Lower leg skin (tissue), 4 donors: ENCODE data around the gene TEX261. TPM values are rescaled to one million over a fixed set of nuclear protein-coding genes. Genes with fewer than 3 reads are reported as not detected.

Source experiments
- DNase-seq, 2 donors: peaks; one replicate each; pipeline ENCODE4 v3.0.0-alpha.2; 2019; ENCODE audit warnings: low spot score in 2 of 2
- H3K4me3 ChIP-seq: fragments of 200-600 bp; sonication (generic); 2 replicates; pipeline ENCODE4 v1.5.1; 2017; ENCODE audit warnings: mild to moderate bottlenecking, low read depth; ENCODE audit not compliant: poor library complexity, severe bottlenecking
- POLR2A ChIP-seq, 2 donors: fragments of 450-650 bp; IDR thresholded peaks; one replicate each; pipeline ENCODE4 v1.6.1; 2016 to 2017; ENCODE audit warnings: antibody characterized with exemption in 2 of 2, mild to moderate bottlenecking in 1 of 2, moderate library complexity in 1 of 2
- WGBS, 2 donors: methylation state at CpG; one replicate each; pipeline ENCODE4 v1.1.5; 2018; 5-methylcytosine and 5-hydroxymethylcytosine counted together
- intact Hi-C: fragments of 100-400 bp; cut with DNase I; formaldehyde crosslinking; loops from one replicate; pipeline ENCODE4 v1.15.0; 2023; ENCODE audit warnings: low total_unique reads
- total RNA-seq, 4 donors: library from RNA; depleted of rRNA; stranded (reverse); fragments of >200 nt; gene quantifications; one replicate each; pipeline ENCODE4 v1.1.0, GENCODE V29; 2016
- TF ChIP-seq, protein P1 (sequence below), 3 donors: fragments of 450-650 bp; IDR thresholded peaks; one replicate each; pipeline ENCODE4 v1.5.1; 2016; ENCODE audit warnings: antibody characterized with exemption in 3 of 3, mild to moderate bottlenecking in 3 of 3, moderate library complexity in 2 of 3

TEX261 gene
- total RNA-seq, 4 donors from 2014 or later: 12.5 to 24.9 (median 20.7) TPM

GRCh38 chr2:70962885-70963878, 31.5 kb downstream of the TEX261 start:
- TF ChIP-seq, protein P1, sequence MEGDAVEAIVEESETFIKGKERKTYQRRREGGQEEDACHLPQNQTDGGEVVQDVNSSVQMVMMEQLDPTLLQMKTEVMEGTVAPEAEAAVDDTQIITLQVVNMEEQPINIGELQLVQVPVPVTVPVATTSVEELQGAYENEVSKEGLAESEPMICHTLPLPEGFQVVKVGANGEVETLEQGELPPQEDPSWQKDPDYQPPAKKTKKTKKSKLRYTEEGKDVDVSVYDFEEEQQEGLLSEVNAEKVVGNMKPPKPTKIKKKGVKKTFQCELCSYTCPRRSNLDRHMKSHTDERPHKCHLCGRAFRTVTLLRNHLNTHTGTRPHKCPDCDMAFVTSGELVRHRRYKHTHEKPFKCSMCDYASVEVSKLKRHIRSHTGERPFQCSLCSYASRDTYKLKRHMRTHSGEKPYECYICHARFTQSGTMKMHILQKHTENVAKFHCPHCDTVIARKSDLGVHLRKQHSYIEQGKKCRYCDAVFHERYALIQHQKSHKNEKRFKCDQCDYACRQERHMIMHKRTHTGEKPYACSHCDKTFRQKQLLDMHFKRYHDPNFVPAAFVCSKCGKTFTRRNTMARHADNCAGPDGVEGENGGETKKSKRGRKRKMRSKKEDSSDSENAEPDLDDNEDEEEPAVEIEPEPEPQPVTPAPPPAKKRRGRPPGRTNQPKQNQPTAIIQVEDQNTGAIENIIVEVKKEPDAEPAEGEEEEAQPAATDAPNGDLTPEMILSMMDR (IDR thresholded peaks at IDR 0.05): no peak
- no peak for TF ChIP-seq POLR2A (IDR thresholded peaks at IDR 0.05)
- H3K4me3 ChIP-seq: no peak overlapping the region
- peak; percentile 11 to 81 for DNase-seq
- intact Hi-C loops: no loop called here
- 71 to 72% methylated on average over 18 of the region's 18 CpGs for WGBS, 2 donors

DNA sequence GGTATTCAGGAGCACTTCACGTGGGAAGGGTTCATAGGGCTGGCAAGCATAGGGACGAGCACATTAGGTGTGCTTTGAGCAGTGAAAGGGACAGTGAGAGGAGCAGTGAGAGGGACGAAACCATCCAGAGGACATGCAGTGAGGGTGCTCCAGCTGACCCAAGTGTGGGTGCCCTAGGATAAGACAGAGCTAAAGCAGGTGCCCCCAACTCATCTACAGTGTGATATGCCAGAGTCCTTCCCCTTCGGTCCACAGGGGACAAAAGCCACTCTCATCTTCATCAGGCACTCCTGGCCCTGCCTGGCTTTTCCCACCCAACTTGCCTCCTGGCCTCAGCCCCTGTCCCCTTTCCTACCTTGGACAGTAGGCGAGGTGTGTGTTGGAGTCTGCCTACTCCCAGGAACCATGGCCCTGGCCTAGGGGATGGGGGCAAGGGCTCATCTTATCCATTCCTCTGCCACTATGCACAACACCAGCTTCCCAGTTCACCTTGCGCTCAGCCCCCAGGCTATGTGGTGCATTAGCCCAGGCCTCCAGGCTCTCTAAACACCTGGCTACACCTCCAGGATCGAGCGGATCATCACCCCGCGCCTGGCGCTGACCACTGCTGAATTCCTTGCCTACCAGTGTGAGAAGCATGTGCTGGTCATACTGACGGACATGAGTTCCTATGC, 32.3 kb downstream of the TEX261 start:
- DNase-seq: peak; percentile 9 to 67
- intact Hi-C loops: no loop called here
- no peak overlapping the region for H3K4me3 ChIP-seq
- WGBS, 2 donors: 87 to 88% methylated on average over 12 of the region's 12 CpGs
- no peak for TF ChIP-seq POLR2A (IDR thresholded peaks at IDR 0.05)
- TF ChIP-seq, protein P1 (IDR thresholded peaks at IDR 0.05): no peak

DNA sequence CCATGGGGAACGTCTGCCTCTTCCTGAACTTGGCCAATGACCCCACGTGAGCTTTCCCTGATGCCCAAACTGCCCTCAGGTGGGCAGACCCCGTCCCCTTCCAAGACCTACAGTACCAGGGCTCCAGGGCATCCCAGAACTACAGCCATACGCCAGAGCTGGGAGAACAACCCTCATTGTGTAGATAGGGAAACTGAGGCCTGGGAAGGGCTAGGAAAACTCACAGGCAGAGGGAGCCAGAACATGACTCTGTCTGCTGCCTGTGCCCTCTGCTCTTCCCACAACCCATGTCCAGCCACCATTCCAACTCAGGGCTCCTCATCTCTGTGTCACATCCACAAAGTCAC, 33.1 kb downstream of the TEX261 start:
- 80 to 86% methylated on average over 4 of the region's 4 CpGs for WGBS, 2 donors
- no peak overlapping the region for H3K4me3 ChIP-seq
- peak in 1 of 2 donors; percentile 34 for DNase-seq
- TF ChIP-seq POLR2A (IDR thresholded peaks at IDR 0.05): no peak
- TF ChIP-seq, protein P1 (IDR thresholded peaks at IDR 0.05): no peak
- intact Hi-C loops: no loop called here

DNA sequence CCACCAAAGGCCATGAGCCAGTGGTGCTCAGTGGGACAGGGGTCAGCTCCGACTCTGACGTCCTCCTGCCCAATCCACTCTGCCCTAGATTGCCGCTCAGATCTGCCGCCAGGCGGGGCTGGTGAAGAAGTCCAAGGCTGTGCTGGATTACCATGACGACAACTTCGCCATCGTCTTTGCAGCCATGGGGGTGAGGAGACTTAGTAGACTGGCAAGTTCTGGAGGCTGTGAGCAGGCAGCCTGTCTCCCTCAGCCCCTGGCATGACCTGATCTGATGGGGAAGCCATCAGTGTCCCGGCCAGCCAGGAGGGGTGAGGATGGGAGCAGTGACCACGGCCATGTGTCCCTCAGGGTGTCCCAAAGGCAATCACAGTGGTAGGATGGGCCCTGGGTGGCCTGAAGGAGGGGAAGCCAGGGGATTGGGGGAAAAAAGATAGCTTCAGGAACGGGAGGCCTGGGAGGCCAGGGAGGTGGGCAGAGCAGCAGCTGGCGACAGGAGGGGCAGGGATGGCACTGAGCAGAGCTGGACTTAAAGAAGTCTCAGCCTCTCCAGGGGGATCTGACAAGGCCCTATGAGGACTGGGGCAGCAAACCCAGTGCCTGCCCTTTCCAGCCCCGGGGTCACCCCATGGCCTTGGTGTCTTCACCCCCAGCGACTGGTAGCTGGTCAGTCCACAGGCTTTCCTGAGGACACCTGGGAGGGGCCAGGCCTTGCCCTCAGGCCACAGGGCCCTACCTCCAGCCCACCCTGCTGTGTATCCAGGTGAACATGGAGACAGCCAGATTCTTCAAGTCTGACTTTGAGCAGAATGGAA, 33.6 kb downstream of the TEX261 start:
- TF ChIP-seq, protein P1 (IDR thresholded peaks at IDR 0.05): no peak
- no peak for TF ChIP-seq POLR2A (IDR thresholded peaks at IDR 0.05)
- no peak overlapping the region for H3K4me3 ChIP-seq
- WGBS, 2 donors: 77 to 81% methylated on average over 12 to 14 of the region's 14 CpGs
- peak; percentile 11 to 81 for DNase-seq
- intact Hi-C loops: no loop called here
